ENCODE results near the gene GPR137.

GRCh38 chr11:64281957-64282770, 3.5 kb upstream of the GPR137 start:
- TF ChIP-seq ZNF558 (tag by site-specific recombination; IDR thresholded peaks at IDR 0.05) (no peak), YY1 (tag by site-specific recombination; IDR thresholded peaks at IDR 0.05) (no peak), ZNF560 (tag by site-specific recombination; IDR thresholded peaks at IDR 0.05; ENCODE audit: borderline replicate concordance) (no peak), ZNF513 (tag by site-specific recombination; IDR thresholded peaks at IDR 0.05) (no peak)
